ENCODE results near the gene RFPL4A. TPM values are rescaled to one million over a fixed set of nuclear protein-coding genes. Genes with fewer than 3 reads are reported as not detected.
"Not testable (repeated sequence)": the region's sequence is repeated elsewhere in the genome, so short reads cannot be mapped to it uniquely, and the experiment has no call there.

The RFPL4A gene
- total RNA-seq (ENCODE audit: low replicate concordance): not detected in 2 replicates
- long read RNA-seq: 0 reads

DNA sequence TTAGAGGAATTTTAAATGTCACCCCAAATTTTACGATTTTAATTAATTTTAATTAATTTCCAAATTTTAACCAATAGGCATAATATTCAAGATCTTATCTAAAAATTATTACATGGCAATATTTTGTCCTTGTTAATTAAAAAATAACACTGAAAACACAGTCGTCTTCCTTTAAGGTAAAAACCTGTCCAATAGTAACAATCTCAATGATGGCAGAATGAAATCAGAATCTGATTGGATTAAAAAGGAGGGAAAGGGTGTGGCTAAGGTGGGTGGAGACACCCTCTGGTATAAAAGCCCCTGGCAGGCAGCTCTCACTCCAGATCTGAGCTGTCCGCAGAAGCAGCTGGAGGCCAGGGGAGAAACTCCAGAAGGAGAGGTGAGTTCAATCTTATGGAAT, at the start of gene RFPL4A:
Gene RFPL4A (plus strand): TSS at position 301 of the 400 bp plus-strand sequence. CDS start 2,704 bp downstream, outside the sequence.
- H3K4me3 Mint-ChIP-seq; H3K27me3 Mint-ChIP-seq; H3K9me3 Mint-ChIP-seq; H3K36me3 Mint-ChIP-seq; H3K4me1 Mint-ChIP-seq (ENCODE audit: unreplicated experiment); H3K27ac Mint-ChIP-seq; DNase-seq (ENCODE audit: extremely low spot score, unreplicated experiment): not testable (repeated sequence)

DNA sequence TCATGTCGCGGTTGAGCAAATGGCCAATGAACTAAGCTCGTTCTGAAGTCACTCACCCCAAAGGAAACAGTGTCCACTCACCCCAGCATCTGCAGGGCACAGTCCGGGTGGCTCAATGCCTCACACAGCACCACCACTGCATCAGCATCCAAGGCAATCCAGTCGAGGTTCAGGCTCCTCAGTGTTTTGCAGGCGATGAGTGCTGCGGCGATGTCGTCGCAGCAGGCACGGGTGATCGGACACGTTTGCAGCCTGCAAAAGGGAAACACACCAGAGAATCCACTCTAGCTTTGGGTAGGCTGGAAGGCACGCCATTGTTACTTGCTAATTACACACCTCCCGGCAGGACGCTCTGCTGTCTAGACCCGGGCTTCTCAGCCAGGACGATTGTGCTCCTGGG, 47.2 kb upstream of the RFPL4A start:
- DNase-seq (ENCODE audit: extremely low spot score, unreplicated experiment): no peak
- Mint-ChIP-seq H3K36me3 (no peaks in the 10 kb centered on the region), H3K4me1 (ENCODE audit: unreplicated experiment) (no peaks in the 10 kb centered on the region), H3K9me3 (peaks cover 4% of the 10 kb centered on the region), H3K27me3 (no peaks in the 10 kb centered on the region), H3K27ac (no peak overlapping the region), H3K4me3 (no peak overlapping the region)
- TF ChIP-seq, protein P1, sequence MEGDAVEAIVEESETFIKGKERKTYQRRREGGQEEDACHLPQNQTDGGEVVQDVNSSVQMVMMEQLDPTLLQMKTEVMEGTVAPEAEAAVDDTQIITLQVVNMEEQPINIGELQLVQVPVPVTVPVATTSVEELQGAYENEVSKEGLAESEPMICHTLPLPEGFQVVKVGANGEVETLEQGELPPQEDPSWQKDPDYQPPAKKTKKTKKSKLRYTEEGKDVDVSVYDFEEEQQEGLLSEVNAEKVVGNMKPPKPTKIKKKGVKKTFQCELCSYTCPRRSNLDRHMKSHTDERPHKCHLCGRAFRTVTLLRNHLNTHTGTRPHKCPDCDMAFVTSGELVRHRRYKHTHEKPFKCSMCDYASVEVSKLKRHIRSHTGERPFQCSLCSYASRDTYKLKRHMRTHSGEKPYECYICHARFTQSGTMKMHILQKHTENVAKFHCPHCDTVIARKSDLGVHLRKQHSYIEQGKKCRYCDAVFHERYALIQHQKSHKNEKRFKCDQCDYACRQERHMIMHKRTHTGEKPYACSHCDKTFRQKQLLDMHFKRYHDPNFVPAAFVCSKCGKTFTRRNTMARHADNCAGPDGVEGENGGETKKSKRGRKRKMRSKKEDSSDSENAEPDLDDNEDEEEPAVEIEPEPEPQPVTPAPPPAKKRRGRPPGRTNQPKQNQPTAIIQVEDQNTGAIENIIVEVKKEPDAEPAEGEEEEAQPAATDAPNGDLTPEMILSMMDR (conservative IDR thresholded peaks at IDR 0.05): no peak

DNA sequence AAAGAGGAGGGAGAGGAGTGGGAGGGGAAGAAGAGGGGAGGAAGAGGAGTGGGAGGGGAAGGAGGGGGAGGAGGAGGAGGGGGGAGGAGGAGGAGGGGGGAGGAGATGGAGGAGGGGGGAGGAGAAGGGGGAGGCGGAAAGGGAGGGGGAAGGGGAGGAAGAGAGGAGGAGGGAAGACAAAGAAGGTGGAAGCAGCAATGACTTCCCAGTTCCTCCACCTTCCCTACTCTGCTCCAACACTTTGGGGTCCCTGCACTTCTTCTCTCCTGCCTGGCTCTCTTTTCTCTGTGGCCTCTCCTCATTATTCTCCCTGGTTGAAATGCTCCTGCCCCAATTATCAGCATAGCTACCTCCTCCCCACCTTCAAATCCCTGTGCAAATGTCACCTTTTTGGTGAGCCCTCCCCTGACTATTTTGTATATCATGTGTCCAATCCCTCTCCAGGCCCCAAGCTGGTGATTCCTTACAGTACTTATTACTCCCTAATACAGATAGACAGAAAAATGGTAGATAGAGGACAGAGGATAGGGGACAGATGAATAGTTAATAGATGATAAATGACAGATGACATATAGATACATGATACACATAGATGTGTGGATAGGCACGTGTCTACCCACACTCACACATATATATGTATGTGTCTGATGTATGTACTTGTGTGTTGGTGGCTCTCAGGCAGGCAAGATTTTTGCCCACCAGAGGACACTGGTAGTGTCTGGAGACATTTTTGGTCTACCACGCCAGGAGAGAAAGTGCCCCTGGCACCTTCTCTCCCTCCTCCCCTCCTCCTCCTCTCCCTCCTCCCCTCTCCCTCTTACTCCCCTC, 45.9 kb upstream of the RFPL4A start:
- DNase-seq (ENCODE audit: extremely low spot score, unreplicated experiment): no peak
- Mint-ChIP-seq H3K9me3 (peaks cover 4% of the 10 kb centered on the region), H3K4me1 (ENCODE audit: unreplicated experiment) (no peaks in the 10 kb centered on the region), H3K4me3 (no peak overlapping the region), H3K27me3 (no peaks in the 10 kb centered on the region), H3K36me3 (no peaks in the 10 kb centered on the region), H3K27ac (no peak overlapping the region)
- TF ChIP-seq, protein P1 (conservative IDR thresholded peaks at IDR 0.05): no peak

DNA sequence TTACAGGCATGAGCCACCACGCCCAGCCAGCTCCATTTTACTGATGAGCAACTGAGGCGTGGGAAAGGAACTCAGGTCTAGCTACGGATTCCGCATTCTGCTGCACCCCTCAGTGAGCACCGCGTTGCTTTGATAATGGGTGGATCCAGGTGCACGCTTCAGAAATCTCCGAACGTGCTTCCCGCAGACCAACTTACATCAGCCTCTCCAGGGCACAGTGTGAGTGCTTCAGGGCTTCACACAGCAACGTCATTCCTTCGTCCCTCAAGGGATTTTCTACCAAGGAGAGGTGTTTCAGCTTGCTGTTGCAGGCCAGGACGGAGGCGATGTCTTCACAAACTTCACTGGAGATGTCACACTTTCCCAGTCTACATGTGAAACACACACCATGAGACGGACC, 42.4 kb upstream of the RFPL4A start:
- Mint-ChIP-seq H3K4me3 (no peak overlapping the region), H3K27ac (no peak overlapping the region), H3K4me1 (ENCODE audit: unreplicated experiment) (no peaks in the 10 kb centered on the region), H3K27me3 (no peaks in the 10 kb centered on the region), H3K36me3 (no peaks in the 10 kb centered on the region), H3K9me3 (peaks cover 9% of the 10 kb centered on the region)
- TF ChIP-seq, protein P1 (conservative IDR thresholded peaks at IDR 0.05): no peak
- DNase-seq (ENCODE audit: extremely low spot score, unreplicated experiment): no peak

DNA sequence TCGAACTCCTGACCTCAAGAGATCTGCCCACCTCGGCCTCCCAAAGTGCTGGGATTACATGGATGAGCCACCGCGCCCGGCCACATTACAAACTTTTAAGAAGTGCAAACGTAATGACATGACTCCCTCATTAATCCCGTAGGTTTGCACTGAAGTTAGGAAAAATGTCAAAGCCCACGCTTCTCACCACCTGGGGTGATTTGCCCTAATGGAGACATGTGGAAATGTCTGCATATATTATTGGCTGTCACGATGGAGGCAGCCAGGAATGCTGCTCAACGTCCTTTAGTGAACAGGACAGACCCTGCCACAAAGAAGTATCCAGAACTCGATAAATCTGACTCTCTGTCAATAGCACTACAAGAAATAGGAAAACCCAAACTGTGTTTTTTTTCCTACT, 41.6 kb upstream of the RFPL4A start:
- H3K9me3 Mint-ChIP-seq: peaks cover 14% of the 10 kb centered on the region
- TF ChIP-seq, protein P1 (conservative IDR thresholded peaks at IDR 0.05): no peak
- H3K27ac Mint-ChIP-seq: no peak overlapping the region
- H3K4me1 Mint-ChIP-seq (ENCODE audit: unreplicated experiment): no peaks in the 10 kb centered on the region
- no peaks in the 10 kb centered on the region for H3K36me3 Mint-ChIP-seq
- H3K27me3 Mint-ChIP-seq: no peaks in the 10 kb centered on the region
- no peak for DNase-seq (ENCODE audit: extremely low spot score, unreplicated experiment)
- no peak overlapping the region for H3K4me3 Mint-ChIP-seq

DNA sequence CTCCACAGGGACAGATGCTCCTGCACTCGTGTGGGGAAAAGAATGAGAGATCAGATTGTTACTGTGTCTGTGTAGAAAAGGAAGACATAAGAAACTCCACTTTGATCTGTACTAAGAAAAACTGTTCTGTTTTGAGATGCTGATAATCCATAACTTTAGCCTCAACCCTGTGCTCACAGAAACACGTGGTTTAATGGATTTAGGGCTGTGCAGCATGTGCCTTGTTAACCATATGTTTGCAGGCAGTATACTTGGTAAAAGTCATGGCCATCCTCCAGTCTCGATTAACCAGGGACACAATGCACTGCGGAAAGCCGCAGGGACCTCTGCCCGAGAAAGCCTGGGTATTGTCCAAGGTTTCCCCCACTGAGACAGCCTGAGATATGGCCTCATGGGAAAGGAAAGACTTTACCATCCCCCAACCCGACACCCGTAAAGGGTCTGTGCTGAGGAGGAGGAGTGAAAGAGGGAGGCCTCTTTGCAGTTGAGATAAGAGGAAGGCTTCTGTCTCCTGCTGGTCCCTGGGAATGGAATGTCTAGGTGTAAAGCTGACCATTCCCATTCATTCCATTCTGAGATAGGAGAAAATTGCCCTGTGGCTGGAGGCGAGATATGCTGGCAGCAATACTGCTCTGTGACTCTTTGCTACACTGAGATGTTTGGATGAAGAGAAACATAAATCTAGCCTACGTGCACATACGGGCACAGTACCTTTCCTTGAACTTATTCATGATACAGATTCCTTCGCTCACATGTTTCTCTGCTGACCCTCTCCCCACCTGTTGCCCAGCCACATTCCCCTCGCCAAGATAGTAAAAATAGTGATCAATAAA, 40.8 kb upstream of the RFPL4A start:
- peak; percentile 10 for DNase-seq (ENCODE audit: extremely low spot score, unreplicated experiment)
- H3K4me3 Mint-ChIP-seq; H3K27ac Mint-ChIP-seq; H3K27me3 Mint-ChIP-seq; H3K4me1 Mint-ChIP-seq (ENCODE audit: unreplicated experiment); H3K36me3 Mint-ChIP-seq: not testable (repeated sequence)
- H3K9me3 Mint-ChIP-seq: peaks cover 17% of the 10 kb centered on the region
